CD14-positive monocyte (primary cell): ENCODE data around the gene TIMP2. TPM values are rescaled to one million over a fixed set of nuclear protein-coding genes. Genes with fewer than 3 reads are reported as not detected.
A peak's percentile ranks its signal among the peaks of the same experiment; 100 is the strongest.

Experiments
- DNase-seq, 3 donors: peaks; one replicate each; pipeline ENCODE4 v3.0.0-alpha.2; 2011 to 2022
- H2AFZ ChIP-seq: 2 replicates; pipeline ENCODE4 v1.6.0; 2012; ENCODE audit warnings: mild to moderate bottlenecking, low read depth, low read length, inconsistent platforms; ENCODE audit not compliant: insufficient read depth, poor library complexity, severe bottlenecking
- H3K27ac ChIP-seq, 2 donors: 1 replicate in 1 of 2; 2 replicates in 1 of 2; pipeline ENCODE4 v1.5.1; 2012 to 2013; ENCODE audit warnings: low read length in 2 of 2, control low read depth in 1 of 2, inconsistent platforms in 1 of 2, low read depth in 1 of 2, mild to moderate bottlenecking in 1 of 2
- H3K27me3 ChIP-seq, 2 donors: one replicate each; pipeline versions ENCODE4 v1.6.0 to v1.6.1; 2011 to 2013; ENCODE audit warnings: low read length in 2 of 2; ENCODE audit not compliant: control insufficient read depth in 2 of 2, insufficient read depth in 2 of 2
- H3K36me3 ChIP-seq, 2 donors: replicated peaks in 1 of 2; 1 replicate in 1 of 2; 2 replicates in 1 of 2; pipeline versions ENCODE4 v1.5.1 to v1.6.1; 2012 to 2013; ENCODE audit warnings: low read length in 2 of 2, control low read depth in 1 of 2, inconsistent platforms in 1 of 2, mild to moderate bottlenecking in 1 of 2; ENCODE audit not compliant: insufficient read depth in 2 of 2, control insufficient read depth in 1 of 2
- H3K4me1 ChIP-seq, 2 donors: 1 replicate in 1 of 2; 2 replicates in 1 of 2; pipeline versions ENCODE4 v1.5.1 to v1.6.1; 2012 to 2013; ENCODE audit warnings: low read length in 2 of 2, control low read depth in 1 of 2, inconsistent platforms in 1 of 2, mild to moderate bottlenecking in 1 of 2, moderate library complexity in 1 of 2; ENCODE audit not compliant: insufficient read depth in 2 of 2, control insufficient read depth in 1 of 2
- H3K4me2 ChIP-seq: replicated peaks from 2 replicates; pipeline ENCODE3; 2012; ENCODE audit warnings: low read length, moderate library complexity, mild to moderate bottlenecking; ENCODE audit not compliant: poor library complexity, severe bottlenecking; ENCODE audit errors: extremely low read depth
- H3K4me3 ChIP-seq, 3 experiments: fragments of 200-600 bp in 1 of 3; sonication (generic) in 1 of 3; replicated peaks in 1 of 3; 1 replicate in 2 of 3; 2 replicates in 1 of 3; pipeline ENCODE4 v1.5.1; 2011 to 2013; ENCODE audit warnings: low read length in 3 of 3, mild to moderate bottlenecking in 3 of 3, control low read depth in 2 of 3, low read depth in 2 of 3, inconsistent platforms in 1 of 3, moderate library complexity in 1 of 3
- H3K79me2 ChIP-seq: 2 replicates; pipeline ENCODE4 v1.6.0; 2012; ENCODE audit warnings: mild to moderate bottlenecking, control low read depth, inconsistent platforms, low read length, moderate library complexity; ENCODE audit not compliant: insufficient read depth
- H3K9ac ChIP-seq: 2 replicates; pipeline ENCODE4 v1.6.0; 2017; ENCODE audit warnings: low read length, mild to moderate bottlenecking; ENCODE audit not compliant: insufficient read depth, poor library complexity, severe bottlenecking
- H3K9me3 ChIP-seq, 2 donors: replicated peaks in 1 of 2; 1 replicate in 1 of 2; 2 replicates in 1 of 2; pipeline versions ENCODE4 v1.5.1 to v1.6.1; 2012 to 2013; ENCODE audit warnings: low read length in 2 of 2, control low read depth in 1 of 2; ENCODE audit not compliant: control insufficient read depth in 1 of 2, insufficient read depth in 1 of 2
- H4K20me1 ChIP-seq: 2 replicates; pipeline ENCODE4 v1.6.0; 2012; ENCODE audit warnings: mild to moderate bottlenecking, low read length, control low read depth, moderate library complexity; ENCODE audit not compliant: insufficient read depth
- H3K27ac Mint-ChIP-seq, 7 donors: one replicate each; pipeline ENCODE4 v1.8.0; 2020; ENCODE audit warnings: mild to moderate bottlenecking in 7 of 7, mixed read lengths in 7 of 7, moderate library complexity in 6 of 7, inconsistent platforms in 2 of 7
- H3K27me3 Mint-ChIP-seq, 3 donors: one replicate each; pipeline ENCODE4 v1.8.0; 2021 to 2022; ENCODE audit warnings: low read depth in 3 of 3, mild to moderate bottlenecking in 3 of 3, mixed read lengths in 3 of 3, moderate library complexity in 3 of 3, inconsistent platforms in 1 of 3
- H3K36me3 Mint-ChIP-seq, 2 donors: one replicate each; pipeline ENCODE4 v1.8.0; 2020; ENCODE audit warnings: mixed read lengths in 2 of 2, inconsistent platforms in 1 of 2, mild to moderate bottlenecking in 1 of 2
- H3K4me1 Mint-ChIP-seq: one replicate; pipeline ENCODE4 v1.8.0; 2020; ENCODE audit warnings: mild to moderate bottlenecking, mixed read lengths
- H3K4me3 Mint-ChIP-seq, 2 donors: one replicate each; pipeline ENCODE4 v1.8.0; 2020; ENCODE audit warnings: mild to moderate bottlenecking in 2 of 2, mixed read lengths in 2 of 2, moderate library complexity in 1 of 2
- H3K9me3 Mint-ChIP-seq, 7 donors: one replicate each; pipeline ENCODE4 v1.8.0; 2020 to 2022; ENCODE audit warnings: mixed read lengths in 7 of 7, mild to moderate bottlenecking in 6 of 7, moderate library complexity in 6 of 7, inconsistent platforms in 2 of 7
- CTCF ChIP-seq: fragments of 200-600 bp; IDR thresholded peaks from one replicate; pipeline ENCODE4 v1.8.0; 2022; ENCODE audit warnings: antibody characterized with exemption, mild to moderate bottlenecking
- WGBS: methylation state at CpG from one replicate; pipeline ENCODE4 v1.1.5; 2013; ENCODE audit warnings: missing lambda C conversion rate; ENCODE audit not compliant: insufficient coverage; 5-methylcytosine and 5-hydroxymethylcytosine counted together
- intact Hi-C, 2 donors: fragments of 100-400 bp; cut with micrococcal nuclease; formaldehyde crosslinking; loops; one replicate each; pipeline versions ENCODE4 v1.15.0 to v1.15.1; 2023
- polyA plus RNA-seq, 3 donors: library from polyadenylated mRNA; depleted of rRNA in 1 of 3; unstranded in 2 of 3; stranded (reverse) in 1 of 3; fragments of 300-500 nt in 2 of 3; fragments of >200 nt in 1 of 3; fragmentation: Illumina TruSeq in 2 of 3; gene quantifications; 1 replicate in 2 of 3; 2 replicates in 1 of 3; pipeline ENCODE4 v1.2.3, GENCODE V29; 2012 to 2021

The TIMP2 gene
- polyA plus RNA-seq, 3 donors = 4.5 to 101 (median 6.4) TPM

GRCh38 chr17:78971756-78972506, 46.7 kb upstream of the TIMP2 start:
- no peak overlapping the region for H3K27ac ChIP-seq
- H3K79me2 ChIP-seq = no peaks in the 10 kb centered on the region
- H3K36me3 ChIP-seq = no peaks in the 10 kb centered on the region
- peaks cover 4 to 8% of the 10 kb centered on the region in 2 donors for H3K4me1 ChIP-seq
- H3K9ac ChIP-seq = no peak overlapping the region
- DNase-seq = no peak
- no peak overlapping the region for H3K4me2 ChIP-seq
- H3K27me3 Mint-ChIP-seq = peaks cover 1 to 3% (median 2%) of the 10 kb centered on the region in 3 donors
- H3K4me3 ChIP-seq = no peak overlapping the region
- peak overlapping the region in 4 of 7 donors; percentile 38 to 82 (median 60) for H3K27ac Mint-ChIP-seq
- intact Hi-C loops = loop anchor here (5.0 to 10.0 kb wide), 4 partner anchors 50 to 130 kb away; partner anchors contain the start of gene USP36 (in 2 of the 2)
- H4K20me1 ChIP-seq = no peaks in the 10 kb centered on the region
- H2AFZ ChIP-seq = peak overlapping the region; percentile 41
- peaks cover 17% of the 10 kb centered on the region for H3K4me1 Mint-ChIP-seq
- H3K4me3 Mint-ChIP-seq = no peak overlapping the region
- no peaks in the 10 kb centered on the region for H3K9me3 ChIP-seq
- H3K9me3 Mint-ChIP-seq = no peaks in the 10 kb centered on the region
- no peaks in the 10 kb centered on the region for H3K27me3 ChIP-seq
- 91% methylated on average over 20 of the region's 22 CpGs for WGBS
- no peaks in the 10 kb centered on the region for H3K36me3 Mint-ChIP-seq
- TF ChIP-seq CTCF = no peak

DNA sequence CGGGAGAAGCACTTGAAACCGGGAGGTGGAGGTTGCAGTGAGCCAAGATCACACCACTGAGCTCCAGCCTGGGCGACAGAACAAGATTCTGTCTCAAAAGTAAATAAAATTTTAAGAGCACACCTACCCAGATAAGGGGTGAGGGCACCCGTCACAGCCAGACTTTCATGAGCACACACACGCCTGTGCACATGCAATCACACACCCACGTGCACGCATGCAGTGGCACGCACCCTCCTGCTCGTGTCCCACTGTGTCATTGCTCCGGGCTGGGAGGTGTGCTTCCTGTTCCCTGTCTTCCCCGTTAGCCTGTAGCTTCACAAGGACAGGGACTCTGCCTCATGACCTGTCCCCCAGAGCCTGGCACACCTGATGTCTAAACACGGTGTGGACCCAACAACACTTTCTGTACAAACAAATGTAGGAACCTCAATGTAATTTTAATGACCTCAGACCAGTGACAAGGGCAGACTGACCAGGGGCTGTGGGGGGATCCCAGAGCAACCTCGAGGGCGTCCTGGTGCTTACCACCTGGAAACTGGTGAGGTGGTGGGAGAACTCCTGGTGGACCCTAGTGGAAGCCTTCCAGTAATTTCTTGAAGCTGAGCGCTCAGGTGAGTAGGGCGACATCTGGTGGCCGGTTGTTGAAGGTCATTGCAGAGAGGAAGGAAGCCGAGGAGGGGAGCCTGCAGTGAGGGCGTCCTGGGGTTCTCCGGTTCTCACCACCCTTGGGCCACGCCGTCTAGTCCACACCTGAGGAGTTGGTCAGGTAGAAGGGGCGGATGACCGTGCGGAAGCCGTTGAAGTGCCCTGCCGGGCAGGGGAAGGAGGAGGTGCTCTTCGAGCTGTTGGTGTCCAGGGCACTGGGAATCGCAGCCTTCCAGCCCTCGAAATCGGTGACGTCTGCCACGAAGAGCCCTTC, 45.9 kb upstream of the TIMP2 start:
- Histone ChIP-seq H3K27ac (no peak overlapping the region), H3K79me2 (no peaks in the 10 kb centered on the region), H3K4me2 (no peak overlapping the region), H3K9me3 (no peaks in the 10 kb centered on the region), H3K36me3 (no peaks in the 10 kb centered on the region), H3K4me1 (peaks cover 4 to 8% of the 10 kb centered on the region in 2 donors), H3K4me3 (no peak overlapping the region), H3K27me3 (no peaks in the 10 kb centered on the region), H2AFZ (peak overlapping the region; percentile 41), H4K20me1 (no peaks in the 10 kb centered on the region), H3K9ac (no peak overlapping the region)
- Mint-ChIP-seq H3K4me3 (peak overlapping the region; percentile 51 to 57), H3K27ac (peak overlapping the region in 6 of 7 donors; percentile 36 to 82 (median 56)), H3K36me3 (no peaks in the 10 kb centered on the region), H3K4me1 (peaks cover 15% of the 10 kb centered on the region), H3K9me3 (no peaks in the 10 kb centered on the region), H3K27me3 (peaks cover 1 to 2% (median 2%) of the 10 kb centered on the region in 3 donors)
- 47% methylated on average over 29 of the region's 33 CpGs for WGBS
- DNase-seq = peak; percentile 70 to 78 (median 78)
- intact Hi-C loops = loop anchor here (5.0 to 10.0 kb wide), 4 partner anchors 49 to 129 kb away; partner anchors contain the start of gene USP36 (in 2 of the 2)
- peak; percentile 91 for TF ChIP-seq CTCF
